MM.1S (cell line): ENCODE data around the gene ZKSCAN8.

Source experiments
- CTCF ChIP-seq: fragments of 300-600 bp; sonication (generic); IDR thresholded peaks from 2 replicates; pipeline ENCODE4 v1.5.1; 2016; ENCODE audit warnings: antibody characterized with exemption, low read length, mixed read lengths
- EZH2 ChIP-seq: fragments of 300-600 bp; sonication (generic); optimal IDR thresholded peaks from 2 replicates; pipeline ENCODE3; 2017; ENCODE audit warnings: low read depth, mild to moderate bottlenecking, antibody characterized with exemption, low read length, mixed read lengths
- EZH2phosphoT487 ChIP-seq: fragments of 300-600 bp; sonication (generic); IDR thresholded peaks from 2 replicates; pipeline ENCODE4 v1.6.1; 2018; ENCODE audit warnings: antibody characterized with exemption, low read length

GRCh38 chr6:28118217-28118616, 23.5 kb upstream of the ZKSCAN8 start:
- TF ChIP-seq CTCF, result no peak
- no peak for TF ChIP-seq EZH2phosphoT487
- no peak for TF ChIP-seq EZH2
